Measurements from ENCODE around the gene ACAP1. TPM values are rescaled to one million over a fixed set of nuclear protein-coding genes. Genes with fewer than 3 reads are reported as not detected.
"Not testable (repeated sequence)": the region's sequence is repeated elsewhere in the genome, so short reads cannot be mapped to it uniquely, and the experiment has no call there.

ACAP1 gene
- total RNA-seq, 1 donor from 2014 or later, result 6.8 TPM

DNA sequence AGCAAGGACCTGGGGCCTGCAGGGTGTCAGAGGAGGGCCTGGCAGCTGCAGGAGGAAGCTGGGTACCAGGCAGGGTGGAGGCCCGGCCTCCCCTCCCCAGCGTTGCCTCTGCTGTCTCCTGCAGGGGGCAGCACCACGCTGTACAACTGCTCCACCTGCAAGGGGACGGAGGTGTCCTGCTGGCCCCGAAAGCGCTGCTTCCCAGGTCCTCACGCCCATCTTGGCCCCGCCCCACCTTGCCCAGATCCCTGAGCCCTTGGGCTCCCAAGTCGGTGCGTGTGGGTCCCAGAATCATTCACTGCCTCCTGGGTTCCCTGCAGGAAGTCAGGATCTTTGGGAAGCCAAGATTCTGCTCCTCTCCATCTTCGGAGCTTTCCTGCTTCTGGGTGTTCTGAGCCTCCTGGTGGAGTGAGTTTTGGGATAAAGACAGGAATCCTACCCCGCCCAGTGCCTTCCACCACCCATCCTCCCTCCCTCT lies 19.8 kb downstream of the ACAP1 start:
- H3K9me3 Mint-ChIP-seq (ENCODE audit: low read depth), result no peaks in the 10 kb centered on the region
- no peaks in the 10 kb centered on the region for H3K36me3 Mint-ChIP-seq (ENCODE audit: low read depth)
- H3K4me1 Mint-ChIP-seq (ENCODE audit: low read depth), result peaks cover 32% of the 10 kb centered on the region

DNA sequence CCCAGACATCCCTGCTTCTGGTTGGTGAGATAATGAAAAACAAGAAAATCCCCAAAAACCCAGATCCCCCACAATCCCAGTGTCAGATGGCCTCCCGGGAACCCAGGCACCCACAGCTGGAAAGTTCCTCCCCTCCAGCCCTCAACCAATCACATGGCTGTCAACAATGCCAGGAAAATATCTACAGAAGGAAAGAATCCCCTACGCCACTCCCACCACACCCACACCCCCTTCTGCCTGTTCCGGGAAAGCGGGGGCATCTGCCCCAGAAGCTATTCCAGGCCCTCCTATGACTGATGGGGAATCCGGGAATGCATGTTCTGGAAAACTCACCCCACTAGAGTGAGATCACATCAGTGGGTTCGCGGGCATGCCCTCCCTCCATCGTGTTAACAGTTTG lies 20.4 kb downstream of the ACAP1 start:
- H3K27ac Mint-ChIP-seq (ENCODE audit: unreplicated experiment), result no peak overlapping the region
- peaks cover 32% of the 10 kb centered on the region for H3K4me1 Mint-ChIP-seq (ENCODE audit: low read depth)
- no peak for DNase-seq (ENCODE audit: low spot score)
- no peaks in the 10 kb centered on the region for H3K36me3 Mint-ChIP-seq (ENCODE audit: low read depth)
- H3K4me3 Mint-ChIP-seq (ENCODE audit: unreplicated experiment), result no peak overlapping the region
- TF ChIP-seq, protein P1, sequence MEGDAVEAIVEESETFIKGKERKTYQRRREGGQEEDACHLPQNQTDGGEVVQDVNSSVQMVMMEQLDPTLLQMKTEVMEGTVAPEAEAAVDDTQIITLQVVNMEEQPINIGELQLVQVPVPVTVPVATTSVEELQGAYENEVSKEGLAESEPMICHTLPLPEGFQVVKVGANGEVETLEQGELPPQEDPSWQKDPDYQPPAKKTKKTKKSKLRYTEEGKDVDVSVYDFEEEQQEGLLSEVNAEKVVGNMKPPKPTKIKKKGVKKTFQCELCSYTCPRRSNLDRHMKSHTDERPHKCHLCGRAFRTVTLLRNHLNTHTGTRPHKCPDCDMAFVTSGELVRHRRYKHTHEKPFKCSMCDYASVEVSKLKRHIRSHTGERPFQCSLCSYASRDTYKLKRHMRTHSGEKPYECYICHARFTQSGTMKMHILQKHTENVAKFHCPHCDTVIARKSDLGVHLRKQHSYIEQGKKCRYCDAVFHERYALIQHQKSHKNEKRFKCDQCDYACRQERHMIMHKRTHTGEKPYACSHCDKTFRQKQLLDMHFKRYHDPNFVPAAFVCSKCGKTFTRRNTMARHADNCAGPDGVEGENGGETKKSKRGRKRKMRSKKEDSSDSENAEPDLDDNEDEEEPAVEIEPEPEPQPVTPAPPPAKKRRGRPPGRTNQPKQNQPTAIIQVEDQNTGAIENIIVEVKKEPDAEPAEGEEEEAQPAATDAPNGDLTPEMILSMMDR (IDR thresholded peaks at IDR 0.05), result no peak
- H3K9me3 Mint-ChIP-seq (ENCODE audit: low read depth), result no peaks in the 10 kb centered on the region
- no peaks in the 10 kb centered on the region for H3K27me3 Mint-ChIP-seq (ENCODE audit: low read depth)

More for the DNA sequence above, 19.8 kb downstream of the ACAP1 start:
- Mint-ChIP-seq H3K4me3 (ENCODE audit: unreplicated experiment) (no peak overlapping the region), H3K27me3 (ENCODE audit: low read depth) (no peaks in the 10 kb centered on the region), H3K27ac (ENCODE audit: unreplicated experiment) (no peak overlapping the region)
- TF ChIP-seq, protein P1 (IDR thresholded peaks at IDR 0.05), result peak; percentile 88
- DNase-seq (ENCODE audit: low spot score), result no peak

DNA sequence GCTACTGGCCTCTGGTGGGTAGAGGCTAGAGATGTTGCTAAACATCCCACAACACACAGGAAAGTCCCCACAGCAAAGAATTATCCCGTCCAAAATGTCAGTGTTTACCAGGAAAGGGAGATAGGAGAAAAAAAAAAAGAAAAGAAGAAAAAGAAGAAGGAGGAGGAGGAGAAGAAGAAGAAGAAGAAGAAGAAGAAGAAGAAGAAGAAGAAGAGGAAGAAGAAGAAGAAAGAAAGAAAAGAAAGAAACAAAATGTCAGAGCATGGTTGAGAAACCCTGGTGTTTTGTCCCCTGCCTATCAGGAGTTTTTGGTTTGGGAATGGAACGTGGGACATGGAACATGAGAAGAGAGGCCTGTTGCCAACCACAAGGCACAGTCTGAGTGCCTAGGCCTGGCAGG lies 21.1 kb downstream of the ACAP1 start:
- TF ChIP-seq, protein P1 (IDR thresholded peaks at IDR 0.05), result no peak
- no peaks in the 10 kb centered on the region for H3K9me3 Mint-ChIP-seq (ENCODE audit: low read depth)
- DNase-seq (ENCODE audit: low spot score), result no peak
- no peak overlapping the region for H3K27ac Mint-ChIP-seq (ENCODE audit: unreplicated experiment)
- H3K27me3 Mint-ChIP-seq (ENCODE audit: low read depth), result no peaks in the 10 kb centered on the region
- no peaks in the 10 kb centered on the region for H3K36me3 Mint-ChIP-seq (ENCODE audit: low read depth)
- H3K4me3 Mint-ChIP-seq (ENCODE audit: unreplicated experiment), result no peak overlapping the region
- peaks cover 30% of the 10 kb centered on the region for H3K4me1 Mint-ChIP-seq (ENCODE audit: low read depth)

DNA sequence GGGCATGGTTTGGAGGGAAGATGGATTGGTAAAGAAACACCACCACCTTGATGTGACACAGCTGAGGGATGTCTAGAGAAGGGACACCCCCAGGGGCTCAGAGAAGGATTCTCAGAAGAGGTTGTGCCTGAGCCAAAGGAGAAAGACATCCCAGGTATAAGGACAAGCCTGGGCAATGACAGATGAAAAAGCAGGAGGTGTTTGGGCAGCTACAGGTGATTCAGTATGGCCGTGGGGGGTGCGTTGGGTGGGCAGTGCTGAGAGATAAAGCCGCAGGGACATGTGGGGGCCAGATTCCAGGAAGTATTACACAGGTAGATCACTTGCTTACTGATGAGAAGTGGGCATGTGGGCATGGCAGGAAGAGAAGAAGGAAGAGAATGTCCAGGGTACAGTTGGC lies 25.6 kb downstream of the ACAP1 start:
- H3K36me3 Mint-ChIP-seq (ENCODE audit: low read depth), result no peaks in the 10 kb centered on the region
- H3K27ac Mint-ChIP-seq (ENCODE audit: unreplicated experiment), result no peak overlapping the region
- TF ChIP-seq, protein P1 (IDR thresholded peaks at IDR 0.05), result no peak
- H3K4me1 Mint-ChIP-seq (ENCODE audit: low read depth), result no peaks in the 10 kb centered on the region
- H3K9me3 Mint-ChIP-seq (ENCODE audit: low read depth), result no peaks in the 10 kb centered on the region
- H3K27me3 Mint-ChIP-seq (ENCODE audit: low read depth), result no peaks in the 10 kb centered on the region
- H3K4me3 Mint-ChIP-seq (ENCODE audit: unreplicated experiment), result no peak overlapping the region
- DNase-seq (ENCODE audit: low spot score), result no peak

DNA sequence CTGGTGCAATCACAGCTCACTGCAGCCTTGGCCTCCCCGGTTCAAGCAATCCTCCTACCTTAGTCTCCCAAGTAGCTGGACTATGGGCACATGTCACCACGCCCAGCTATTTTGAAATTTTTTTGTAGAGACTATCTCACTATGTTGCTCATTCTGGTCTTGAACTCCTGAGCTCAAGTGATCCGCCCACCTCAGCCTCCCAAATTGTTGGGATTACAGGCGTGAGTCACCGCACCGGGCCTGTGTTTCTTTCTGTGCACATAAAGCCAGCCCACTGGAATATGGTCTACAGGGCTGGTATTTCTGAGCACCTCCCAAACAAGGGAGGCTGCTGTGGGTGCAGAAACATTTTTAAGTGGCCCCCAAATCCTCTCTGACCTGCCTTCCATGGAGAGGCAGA lies 27.0 kb downstream of the ACAP1 start:
- TF ChIP-seq, protein P1 (IDR thresholded peaks at IDR 0.05), result no peak
- H3K27me3 Mint-ChIP-seq (ENCODE audit: low read depth), result no peaks in the 10 kb centered on the region
- H3K4me1 Mint-ChIP-seq (ENCODE audit: low read depth), result no peaks in the 10 kb centered on the region
- H3K27ac Mint-ChIP-seq (ENCODE audit: unreplicated experiment), result no peak overlapping the region
- peaks cover 2% of the 10 kb centered on the region for H3K36me3 Mint-ChIP-seq (ENCODE audit: low read depth)
- no peak overlapping the region for H3K4me3 Mint-ChIP-seq (ENCODE audit: unreplicated experiment)
- DNase-seq (ENCODE audit: low spot score), result no peak
- H3K9me3 Mint-ChIP-seq (ENCODE audit: low read depth), result no peaks in the 10 kb centered on the region

DNA sequence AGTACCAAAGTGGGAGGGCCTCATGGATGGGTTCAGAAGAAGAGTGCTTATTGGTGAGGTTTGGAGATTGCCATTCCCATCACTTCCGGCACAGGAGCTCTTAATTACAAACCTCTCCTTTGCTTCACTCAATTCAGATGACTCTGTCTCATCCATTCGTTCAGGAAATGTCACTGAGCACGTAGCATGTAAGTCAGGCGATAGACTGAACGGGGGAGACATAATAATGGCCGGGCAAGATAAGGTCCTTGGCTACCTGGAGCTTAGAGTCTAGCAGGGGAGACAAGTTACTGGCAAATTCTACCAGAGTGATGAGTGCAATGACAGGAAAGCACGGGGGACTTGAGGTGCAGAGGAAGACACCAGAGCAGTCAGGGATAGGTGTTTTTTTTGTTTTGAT lies 29.6 kb downstream of the ACAP1 start:
- not testable (repeated sequence) for H3K9me3 Mint-ChIP-seq (ENCODE audit: low read depth); H3K4me1 Mint-ChIP-seq (ENCODE audit: low read depth); H3K36me3 Mint-ChIP-seq (ENCODE audit: low read depth); DNase-seq (ENCODE audit: low spot score); H3K4me3 Mint-ChIP-seq (ENCODE audit: unreplicated experiment); H3K27ac Mint-ChIP-seq (ENCODE audit: unreplicated experiment)
- H3K27me3 Mint-ChIP-seq (ENCODE audit: low read depth), result peaks cover 10% of the 10 kb centered on the region
